GM21360 (cell line): ENCODE results near the gene NT5C3B.
"Not testable (repeated sequence)": the region's sequence is repeated elsewhere in the genome, so short reads cannot be mapped to it uniquely, and the experiment has no call there.

Source experiments
- ATAC-seq: cut with Tn5 transposase; IDR thresholded peaks from one replicate; pipeline ENCODE4 v1.9.1; 2021; ENCODE audit warnings: mild to moderate bottlenecking, moderate library complexity; ENCODE audit not compliant: unreplicated experiment

The NT5C3B gene

DNA sequence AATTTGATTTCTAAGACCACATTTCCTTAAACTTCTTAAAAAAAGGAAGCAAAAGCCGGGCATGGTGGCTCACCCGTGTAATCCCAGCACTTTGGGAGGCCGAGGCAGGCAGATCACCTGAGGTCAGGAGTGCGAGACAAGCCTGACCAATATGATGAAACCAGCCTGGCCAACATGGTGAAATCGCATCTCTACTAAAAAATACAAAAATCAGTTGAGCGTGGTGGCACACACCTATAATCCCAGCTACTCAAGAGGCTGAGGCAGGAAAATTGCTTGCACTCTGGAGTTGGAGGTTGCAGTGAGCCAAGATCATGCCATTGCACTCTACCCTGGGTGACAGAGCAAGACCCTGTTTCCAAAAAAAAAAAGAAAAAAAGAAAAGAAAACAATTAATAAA lies 4.7 kb upstream of the NT5C3B start:
- ATAC-seq = not testable (repeated sequence)

DNA sequence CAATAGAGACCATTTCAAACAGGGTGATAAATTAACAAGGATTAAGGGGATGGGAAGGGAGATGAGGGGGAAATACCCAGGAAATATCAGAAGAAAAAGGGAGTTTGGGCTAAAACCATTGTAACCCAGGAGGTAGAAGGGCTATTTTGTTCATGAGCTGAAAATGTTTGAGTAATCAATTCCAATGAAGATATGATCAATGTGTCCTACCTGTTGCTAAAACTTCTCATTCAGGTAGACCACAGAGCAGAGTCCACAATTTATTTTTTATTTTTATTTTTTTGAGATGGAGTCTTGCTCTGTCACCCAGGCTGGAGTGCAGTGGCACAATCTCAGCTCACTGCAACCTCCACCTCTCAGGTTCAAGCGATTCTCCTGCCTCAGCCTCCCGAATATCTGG lies 3.4 kb upstream of the NT5C3B start:
- ATAC-seq = not testable (repeated sequence)

DNA sequence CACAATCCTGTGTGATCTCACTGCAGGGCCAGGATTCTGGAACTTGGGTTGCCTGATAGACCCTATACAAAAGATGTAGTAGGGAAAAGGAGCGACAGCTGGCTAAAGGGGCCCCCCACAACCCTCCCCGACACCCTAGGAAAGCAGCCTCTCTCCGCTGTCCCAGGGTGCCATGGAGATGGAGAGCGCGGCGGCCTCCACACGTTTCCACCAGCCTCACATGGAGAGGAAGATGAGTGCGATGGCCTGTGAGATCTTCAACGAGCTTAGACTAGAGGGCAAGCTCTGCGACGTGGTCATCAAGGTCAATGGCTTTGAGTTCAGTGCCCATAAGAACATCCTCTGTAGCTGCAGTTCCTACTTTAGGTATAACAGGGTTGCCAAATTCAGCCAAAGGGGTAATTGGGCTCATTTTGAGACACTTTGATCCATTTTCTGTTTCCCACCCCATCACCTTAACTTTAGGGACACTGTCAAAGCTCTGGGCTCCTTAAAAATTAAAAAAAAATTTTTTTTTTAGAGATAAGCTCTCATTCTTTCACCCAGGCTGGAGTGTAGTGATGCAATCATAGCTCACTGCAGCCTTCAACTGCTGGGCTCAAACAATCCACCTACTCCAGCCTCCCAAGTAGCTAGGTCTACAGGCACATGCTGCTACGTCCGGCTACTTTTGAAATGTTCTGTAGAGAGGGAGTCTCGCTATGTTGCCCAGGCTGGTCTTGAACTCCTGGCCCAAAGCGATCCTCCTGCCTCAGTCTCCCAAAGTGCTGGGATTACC lies 1.9 kb upstream of the NT5C3B start, which contains the start of gene KLHL10:
TSS of gene KLHL10 (plus strand) at position 65 of the 778 bp plus-strand sequence. CDS start at position 173, 108 bp downstream.
- ATAC-seq = no peak

DNA sequence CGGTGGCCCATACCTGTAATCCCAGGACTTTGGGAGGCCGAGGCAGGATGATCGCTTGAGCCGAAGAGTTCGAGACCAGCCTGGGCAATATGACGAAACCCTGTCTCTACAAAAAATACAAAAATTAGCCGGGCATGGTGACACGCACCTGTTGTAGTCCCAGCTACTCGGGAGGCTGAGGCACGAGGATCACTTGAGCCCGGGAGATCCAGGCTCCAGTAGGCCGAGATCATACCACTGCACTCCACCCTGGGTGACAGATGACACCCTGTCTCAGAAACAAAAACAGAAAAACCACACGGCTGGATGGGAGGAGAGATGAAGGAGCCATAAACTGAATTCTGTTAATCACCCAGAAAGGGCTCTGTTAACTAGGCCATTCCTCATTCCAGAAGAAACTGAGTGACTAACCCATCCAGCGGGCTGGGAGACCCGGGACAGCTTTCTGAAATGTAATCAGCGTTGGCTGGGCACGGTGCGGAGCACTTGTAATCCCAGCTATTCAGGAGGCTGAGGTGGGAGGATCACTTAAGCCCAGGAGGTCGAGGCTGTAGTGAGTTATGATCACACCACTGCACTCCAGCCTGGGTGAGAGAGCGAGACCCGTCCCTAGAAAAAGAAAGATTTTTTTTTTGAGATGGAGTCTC lies 641 bp upstream of the NT5C3B start:
- no peak for ATAC-seq

DNA sequence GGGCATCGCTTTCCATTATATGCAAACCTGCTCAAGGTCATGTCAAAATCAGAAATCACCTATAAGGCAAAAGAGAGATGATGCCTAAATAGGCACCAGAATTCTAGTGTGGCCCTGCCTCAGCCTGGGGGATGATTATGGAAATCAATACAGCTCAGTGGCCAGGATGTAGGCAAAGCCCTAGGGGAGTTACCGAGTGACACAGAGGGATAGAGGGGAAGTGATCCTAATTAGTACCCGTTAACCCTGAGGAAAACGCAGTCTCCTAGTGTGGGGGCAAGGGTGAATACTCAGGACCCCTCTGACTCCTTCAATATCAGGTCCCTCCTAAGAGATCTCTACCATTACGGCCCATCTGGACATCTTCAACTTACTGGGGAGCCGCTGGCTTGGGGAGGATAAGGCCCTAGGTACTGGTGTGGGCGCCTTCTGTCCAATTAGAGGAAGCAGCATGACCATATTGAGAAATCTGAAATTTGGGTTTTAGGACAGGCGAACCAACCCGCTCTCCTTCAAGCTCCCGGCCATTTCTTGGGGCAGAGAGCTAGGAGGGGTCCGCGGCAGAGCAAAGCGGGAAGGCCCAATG lies 725 bp downstream of the NT5C3B start:
- no peak for ATAC-seq

DNA sequence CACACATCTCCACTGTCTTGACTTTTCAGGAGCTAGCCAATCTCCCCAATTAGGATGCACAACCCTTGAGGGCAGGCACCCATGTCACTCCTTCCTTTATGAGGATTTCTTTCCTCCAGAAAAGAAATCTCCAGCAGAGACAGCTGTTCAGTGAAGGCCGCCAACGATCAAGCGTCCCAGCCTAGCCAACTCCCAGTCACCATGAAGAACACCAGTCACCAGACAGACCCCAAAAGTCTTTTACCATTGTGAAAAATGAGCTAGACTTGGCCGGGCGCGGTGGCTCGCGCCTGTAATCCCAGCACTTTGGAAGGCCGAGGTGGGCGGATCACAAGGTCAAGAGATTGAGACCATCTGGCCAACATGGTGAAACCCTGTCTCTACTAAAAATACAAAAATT lies 6.1 kb downstream of the NT5C3B start:
- not testable (repeated sequence) for ATAC-seq

DNA sequence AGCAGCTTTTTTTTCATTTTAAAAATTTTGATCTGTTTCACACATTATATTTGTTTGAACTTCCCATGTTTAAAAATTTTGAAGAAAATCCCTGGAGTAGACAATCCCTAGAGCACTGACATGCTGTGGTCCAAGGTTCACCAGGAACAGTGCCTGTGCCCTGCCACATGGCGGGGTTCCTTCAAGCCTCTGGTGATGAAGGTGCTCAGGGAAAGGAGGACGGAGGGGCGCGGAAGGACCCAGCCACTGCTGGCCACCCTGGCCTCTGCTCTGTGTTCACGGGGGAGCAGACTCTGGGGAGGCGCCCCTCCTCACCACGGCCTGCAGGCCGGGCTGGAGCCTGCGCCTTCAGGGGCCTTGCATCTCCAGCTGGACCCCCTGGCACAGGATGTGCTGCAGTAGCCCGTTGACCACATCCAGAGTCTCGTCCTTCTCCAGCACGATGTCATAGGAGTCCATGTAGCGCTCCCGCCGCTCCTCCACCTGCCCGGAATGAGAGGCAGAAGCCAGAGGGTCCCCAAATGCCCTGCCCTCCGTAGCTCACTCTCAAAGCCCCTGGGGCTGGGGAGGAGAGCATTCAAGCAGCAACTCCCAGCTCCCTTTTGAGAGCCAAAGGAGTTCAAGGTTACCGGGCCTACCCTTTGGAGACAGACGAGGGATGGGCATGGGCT lies 10.7 kb downstream of the NT5C3B start:
- ATAC-seq = no peak

DNA sequence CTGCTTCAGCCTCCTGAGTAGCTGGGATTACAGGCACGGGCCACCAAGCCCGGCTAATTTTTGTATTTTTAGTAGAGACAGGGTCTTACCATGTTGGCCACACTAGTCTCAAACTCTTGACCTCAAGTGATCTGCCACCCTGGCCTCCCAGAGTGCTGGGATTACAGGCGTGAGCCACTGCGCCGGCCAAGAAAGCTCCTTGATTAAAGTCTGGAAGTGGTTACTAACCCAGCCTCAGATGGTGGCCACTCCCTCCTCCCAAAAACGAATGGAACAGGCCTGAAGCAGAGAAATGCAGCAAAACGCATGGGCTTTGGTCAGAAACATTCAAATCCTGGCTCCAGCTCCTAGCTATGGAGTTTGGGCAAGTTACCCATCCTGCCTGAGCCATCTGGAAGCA lies 11.9 kb downstream of the NT5C3B start:
- no peak for ATAC-seq

DNA sequence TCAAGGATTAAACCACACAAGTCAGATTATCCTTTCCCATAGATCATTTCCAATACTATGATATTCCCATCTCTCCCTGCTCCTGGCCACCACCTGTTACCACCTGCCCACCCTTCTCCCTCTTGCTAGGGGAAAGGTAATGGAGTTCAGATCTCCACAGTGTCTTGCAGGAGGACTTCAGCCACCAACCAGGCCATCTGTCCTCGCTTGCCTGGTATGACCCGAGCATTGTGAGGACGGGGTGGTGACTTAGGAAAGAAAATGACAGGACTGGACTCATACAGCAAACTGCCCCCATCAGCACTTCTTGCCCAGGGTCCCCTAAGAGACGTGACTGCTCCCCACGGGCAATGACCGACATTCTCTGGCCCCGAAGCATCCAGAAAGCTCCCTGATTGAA lies 12.5 kb downstream of the NT5C3B start:
- ATAC-seq = no peak

DNA sequence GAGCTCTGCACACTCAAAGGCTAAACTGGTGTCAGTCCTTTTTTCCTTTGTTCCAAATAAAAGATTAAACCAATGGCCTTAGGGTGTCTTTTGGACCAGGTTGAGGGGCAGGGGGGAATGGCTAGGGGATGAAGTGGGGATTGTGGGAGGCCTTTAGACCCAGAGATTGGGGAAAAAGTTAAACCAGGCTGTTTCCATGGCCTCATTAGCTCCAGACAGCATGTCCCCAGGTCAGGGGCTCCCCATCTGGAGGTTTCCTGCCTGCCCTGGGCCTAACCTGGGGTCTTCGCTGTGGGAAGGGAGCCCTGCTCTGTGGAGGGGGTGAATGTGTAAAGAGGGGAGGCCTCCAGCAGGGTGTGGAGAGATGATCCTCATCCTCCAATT lies 12.9 kb downstream of the NT5C3B start:
- ATAC-seq = no peak

DNA sequence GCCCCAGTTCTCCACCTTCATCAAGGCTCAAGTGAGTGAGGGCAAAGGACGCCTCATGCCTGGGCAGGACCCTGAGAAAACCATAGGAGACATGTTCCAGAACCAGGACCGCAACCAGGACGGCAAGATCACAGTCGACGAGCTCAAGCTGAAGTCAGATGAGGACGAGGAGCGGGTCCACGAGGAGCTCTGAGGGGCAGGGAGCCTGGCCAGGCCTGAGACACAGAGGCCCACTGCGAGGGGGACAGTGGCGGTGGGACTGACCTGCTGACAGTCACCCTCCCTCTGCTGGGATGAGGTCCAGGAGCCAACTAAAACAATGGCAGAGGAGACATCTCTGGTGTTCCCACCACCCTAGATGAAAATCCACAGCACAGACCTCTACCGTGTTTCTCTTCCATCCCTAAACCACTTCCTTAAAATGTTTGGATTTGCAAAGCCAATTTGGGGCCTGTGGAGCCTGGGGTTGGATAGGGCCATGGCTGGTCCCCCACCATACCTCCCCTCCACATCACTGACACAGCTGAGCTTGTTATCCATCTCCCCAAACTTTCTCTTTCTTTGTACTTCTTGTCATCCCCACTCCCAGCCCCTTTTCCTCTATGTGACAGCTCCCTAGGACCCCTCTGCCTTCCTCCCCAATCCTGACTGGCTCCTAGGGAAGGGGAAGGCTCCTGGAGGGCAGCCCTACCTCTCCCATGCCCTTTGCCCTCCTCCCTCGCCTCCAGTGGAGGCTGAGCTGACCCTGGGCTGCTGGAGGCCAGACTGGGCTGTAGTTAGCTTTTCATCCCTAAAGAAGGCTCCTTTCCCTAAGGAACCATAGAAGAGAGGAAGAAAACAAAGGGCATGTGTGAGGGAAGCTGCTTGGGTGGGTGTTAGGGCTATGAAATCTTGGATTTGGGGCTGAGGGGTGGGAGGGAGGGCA lies 13.6 kb downstream of the NT5C3B start:
- ATAC-seq = no peak

DNA sequence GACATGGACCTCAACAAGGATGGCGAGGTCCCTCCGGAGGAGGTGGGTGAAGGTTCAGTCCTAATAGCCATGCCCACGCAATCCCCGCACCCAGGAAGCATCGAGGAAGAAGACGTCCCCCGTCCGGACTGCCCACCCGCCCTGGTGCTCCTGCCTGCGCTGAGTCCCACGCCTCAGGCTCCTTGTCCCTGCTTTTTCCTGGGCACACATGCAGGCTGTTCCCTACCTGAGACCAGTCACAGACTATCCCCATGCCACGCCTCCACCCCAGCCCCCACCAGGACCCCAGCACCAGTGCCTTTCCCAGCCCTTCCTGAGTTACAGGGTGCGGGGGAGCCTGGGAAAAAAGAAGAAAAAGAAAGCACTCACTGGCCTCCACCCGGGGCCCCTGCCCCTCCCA lies 14.3 kb downstream of the NT5C3B start:
- ATAC-seq = no peak

DNA sequence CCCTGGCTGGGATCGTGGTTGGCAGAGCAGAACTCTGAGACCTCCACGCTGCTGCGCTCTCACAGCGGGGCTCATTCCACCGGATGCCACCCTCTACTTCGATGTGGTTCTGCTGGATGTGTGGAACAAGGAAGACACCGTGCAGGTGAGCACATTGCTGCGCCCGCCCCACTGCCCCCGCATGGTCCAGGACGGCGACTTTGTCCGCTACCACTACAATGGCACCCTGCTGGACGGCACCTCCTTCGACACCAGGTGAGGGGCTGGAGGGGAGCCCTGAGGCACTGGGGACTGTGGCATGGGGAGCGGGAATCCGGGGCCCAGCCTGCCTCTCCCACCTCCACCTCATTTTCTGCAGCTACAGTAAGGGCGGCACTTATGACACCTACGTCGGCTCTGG lies 18.0 kb downstream of the NT5C3B start:
- no peak for ATAC-seq

DNA sequence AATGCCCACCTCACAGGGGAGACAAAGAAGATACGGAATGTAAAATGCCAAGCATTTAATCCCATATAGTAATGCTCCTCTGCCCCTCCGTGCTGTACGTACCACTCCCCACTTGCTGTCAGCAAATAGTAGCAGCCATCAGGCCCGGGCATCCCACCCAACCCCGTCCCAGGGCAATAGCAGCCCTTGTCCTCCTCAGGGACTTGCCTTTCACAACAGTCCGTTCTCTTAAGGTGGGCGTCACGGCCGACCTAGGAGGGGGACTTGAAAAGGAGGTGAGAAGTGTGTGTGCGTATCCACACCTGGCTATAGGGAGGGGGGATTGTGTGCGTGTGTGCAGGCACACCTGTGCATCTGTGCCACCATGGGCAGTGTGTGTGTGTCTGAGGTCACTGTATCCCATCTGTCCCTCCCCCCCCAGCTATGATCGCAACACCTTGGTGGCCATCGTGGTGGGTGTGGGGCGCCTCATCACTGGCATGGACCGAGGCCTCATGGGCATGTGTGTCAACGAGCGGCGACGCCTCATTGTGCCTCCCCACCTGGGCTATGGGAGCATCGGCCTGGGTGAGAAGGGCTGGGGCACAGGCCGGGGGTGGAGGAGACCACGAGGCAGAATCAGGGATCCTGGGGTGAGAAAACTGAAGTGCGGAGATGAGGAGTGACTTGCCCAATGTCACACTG lies 19.3 kb downstream of the NT5C3B start:
- no peak for ATAC-seq

DNA sequence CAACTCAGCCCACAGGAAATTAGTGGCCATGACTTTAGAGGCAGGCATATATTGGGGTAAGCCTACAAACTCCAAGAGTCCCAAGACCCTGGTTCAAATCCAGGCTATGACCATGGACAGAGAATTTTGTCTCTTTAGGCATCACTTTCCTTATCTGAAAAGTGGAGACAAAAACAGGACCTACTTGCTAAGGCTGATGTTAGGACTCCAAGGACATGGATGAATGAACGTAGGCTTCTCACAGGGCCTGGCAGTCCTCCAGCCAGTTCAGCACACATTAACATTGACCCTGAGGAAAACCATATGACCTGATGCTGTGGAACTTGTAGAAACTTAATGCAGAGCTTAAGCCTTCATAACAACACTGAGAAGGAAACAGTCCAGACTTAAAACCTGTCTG lies 21.8 kb downstream of the NT5C3B start:
- ATAC-seq = no peak

DNA sequence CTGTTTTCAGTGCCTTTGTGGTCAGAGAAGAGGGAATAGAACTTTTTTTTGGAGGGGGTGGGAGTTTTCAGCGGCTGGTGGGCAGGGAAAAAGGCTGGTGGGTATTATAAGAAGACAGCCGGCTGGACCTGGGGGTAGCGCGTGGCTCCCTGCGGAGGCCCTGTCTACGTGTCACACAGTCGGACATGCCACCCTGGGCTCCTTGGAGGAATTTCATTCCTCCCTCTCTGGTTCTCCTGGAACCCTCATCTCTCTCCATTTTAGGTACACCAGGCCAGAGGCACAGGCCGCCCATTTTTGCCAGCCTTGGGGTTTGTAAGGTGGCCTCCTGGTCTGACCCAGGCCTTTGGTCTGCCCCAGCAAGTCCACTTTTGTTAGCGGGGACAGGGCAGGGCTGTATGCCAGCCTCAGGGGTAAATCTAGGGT lies 22.3 kb downstream of the NT5C3B start:
- no peak for ATAC-seq

DNA sequence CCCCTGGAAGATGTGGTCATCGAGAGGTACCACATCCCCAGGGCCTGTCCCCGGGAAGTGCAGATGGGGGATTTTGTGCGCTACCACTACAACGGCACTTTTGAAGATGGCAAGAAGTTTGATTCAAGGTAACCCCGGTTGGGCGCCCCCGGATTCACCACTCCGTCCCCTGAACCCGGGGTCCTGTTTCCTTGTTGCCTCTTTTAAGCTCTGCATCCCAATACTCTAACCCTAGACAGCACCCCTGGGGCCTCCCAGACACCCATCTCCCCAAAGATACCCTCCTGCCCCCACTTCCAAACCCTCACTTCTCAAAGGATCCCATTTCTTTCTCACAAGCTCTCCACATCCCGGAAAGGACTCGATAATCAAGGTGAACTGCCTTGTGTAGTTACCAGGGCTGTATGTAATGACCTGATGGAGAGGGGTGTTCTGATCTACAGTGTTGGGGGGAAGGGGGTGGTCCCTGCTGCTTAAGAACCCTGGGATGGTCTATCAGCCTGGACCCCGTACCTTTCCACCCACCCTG lies 22.8 kb downstream of the NT5C3B start:
- no peak for ATAC-seq

DNA sequence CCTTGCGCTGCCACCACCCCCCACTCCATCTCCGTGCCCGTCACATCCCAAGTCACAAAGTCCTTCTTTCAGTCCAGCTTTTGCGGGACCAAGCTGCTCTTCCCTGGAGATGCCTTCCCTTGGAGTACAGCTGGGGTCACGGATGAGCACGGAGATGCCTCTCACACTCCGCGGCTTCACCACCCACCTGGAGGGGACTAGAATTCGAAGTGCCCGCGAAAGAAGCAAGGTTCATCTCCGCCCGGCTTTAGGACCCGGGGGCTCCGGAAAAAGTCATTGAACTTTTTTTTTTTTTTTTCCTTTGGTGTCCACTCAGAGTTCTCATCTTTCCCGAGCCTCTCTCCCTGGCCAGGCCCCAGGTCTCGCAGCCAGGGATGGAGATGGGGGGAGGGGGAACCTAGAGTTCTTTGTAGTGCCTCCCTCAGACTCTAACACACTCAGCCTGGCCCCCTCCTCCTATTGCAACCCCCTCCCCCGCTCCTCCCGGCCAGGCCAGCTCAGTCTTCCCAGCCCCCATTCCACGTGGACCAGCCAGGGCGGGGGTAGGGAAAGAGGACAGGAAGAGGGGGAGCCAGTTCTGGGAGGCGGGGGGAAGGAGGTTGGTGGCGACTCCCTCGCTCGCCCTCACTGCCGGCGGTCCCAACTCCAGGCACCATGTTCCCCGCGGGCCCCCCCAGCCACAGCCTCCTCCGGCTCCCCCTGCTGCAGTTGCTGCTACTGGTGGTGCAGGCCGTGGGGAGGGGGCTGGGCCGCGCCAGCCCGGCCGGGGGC lies 23.5 kb downstream of the NT5C3B start, which contains the start of gene FKBP10:
TSS of gene FKBP10 (plus strand) at position 624 of the 771 bp plus-strand sequence. CDS start at position 655, 31 bp downstream.
- no peak for ATAC-seq
